HG02763 (cell line): ENCODE results near the gene SIRT7.

ENCODE experiments used
- ATAC-seq: cut with Tn5 transposase; IDR thresholded peaks from one replicate; pipeline ENCODE4 v1.9.1; 2021; ENCODE audit warnings: mild to moderate bottlenecking, moderate library complexity; ENCODE audit not compliant: unreplicated experiment

SIRT7 gene

GRCh38 chr17:81867170-81867990, 50.6 kb downstream of the SIRT7 start:
- no peak for ATAC-seq

GRCh38 chr17:81866440-81867169, 51.4 kb downstream of the SIRT7 start:
- ATAC-seq: no peak

GRCh38 chr17:81865733-81866439, 52.1 kb downstream of the SIRT7 start:
- no peak for ATAC-seq

GRCh38 chr17:81865358-81865732, 52.6 kb downstream of the SIRT7 start:
- no peak for ATAC-seq

GRCh38 chr17:81863833-81864768, 53.9 kb downstream of the SIRT7 start:
- no peak for ATAC-seq

- ATAC-seq: no peak
Observed at GRCh38 chr17:81863123-81863675, 54.8 kb downstream of the SIRT7 start.
